ENCODE measurements around the gene PRKG2. TPM values are rescaled to one million over a fixed set of nuclear protein-coding genes. Genes with fewer than 3 reads are reported as not detected.

The PRKG2 gene
- total RNA-seq, 2 experiments from 2014 or later: 1.0 to 1.1 TPM

DNA sequence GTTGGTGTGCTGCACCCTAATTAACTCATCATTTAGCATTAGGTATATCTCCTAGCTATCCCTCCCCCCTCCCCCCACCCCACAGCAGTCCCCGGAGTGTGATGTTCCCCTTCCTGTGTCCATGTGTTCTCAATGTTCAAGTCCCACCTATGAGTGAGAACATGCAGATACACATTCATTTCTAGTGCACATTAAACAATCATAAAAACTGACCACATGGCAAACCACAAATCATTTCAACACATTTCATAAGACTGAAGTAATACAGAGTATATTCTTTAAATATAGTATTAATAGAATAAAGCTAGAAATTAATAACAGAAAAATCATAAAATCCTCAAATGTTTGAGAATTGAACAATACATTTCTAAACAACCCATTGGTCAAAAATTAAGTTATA, 34.1 kb downstream of the PRKG2 start:
- CTCF ChIA-PET (ENCODE audit: unreplicated experiment): no interaction called here
- no peak overlapping the region for H2AFZ ChIP-seq (ENCODE audit: low read length)
- H3K36me3 ChIP-seq (ENCODE audit: insufficient read depth, low read length): no peaks in the 10 kb centered on the region
- DNase-seq (ENCODE audit: low spot score): no peak
- no peak overlapping the region for H3K27ac ChIP-seq (ENCODE audit: low read depth, low read length, poor library complexity, severe bottlenecking)
- no peak overlapping the region for H3K4me2 ChIP-seq (ENCODE audit: low read length)
- intact Hi-C loops (cut with micrococcal nuclease; ENCODE audit: unreplicated experiment): no loop called here
- no TSS peak for BruUV-seq (replicated peaks)
- no peaks in the 10 kb centered on the region for H3K9me2 ChIP-seq (ENCODE audit: insufficient read depth, low read length)
- no peaks in the 10 kb centered on the region for H3K4me1 ChIP-seq (ENCODE audit: insufficient read depth, low read length, poor library complexity, severe bottlenecking)
- no peaks in the 10 kb centered on the region for H3K9me3 ChIP-seq (ENCODE audit: low read length)
- H3K79me2 ChIP-seq (ENCODE audit: insufficient read depth, low read depth, low read length): no peaks in the 10 kb centered on the region
- POLR2A ChIA-PET: interaction anchor here (0.7 kb wide), 1 partner anchor 1134 kb away, joined by 3 read pairs; no protein-coding TSS in a partner anchor
- H4K20me1 ChIP-seq (ENCODE audit: insufficient read depth, low read length): no peaks in the 10 kb centered on the region
- no peak for TF ChIP-seq EZH2phosphoT487 (IDR thresholded peaks at IDR 0.05; ENCODE audit: borderline replicate concordance, low read depth, low read length)
- TF ChIP-seq, protein P1, sequence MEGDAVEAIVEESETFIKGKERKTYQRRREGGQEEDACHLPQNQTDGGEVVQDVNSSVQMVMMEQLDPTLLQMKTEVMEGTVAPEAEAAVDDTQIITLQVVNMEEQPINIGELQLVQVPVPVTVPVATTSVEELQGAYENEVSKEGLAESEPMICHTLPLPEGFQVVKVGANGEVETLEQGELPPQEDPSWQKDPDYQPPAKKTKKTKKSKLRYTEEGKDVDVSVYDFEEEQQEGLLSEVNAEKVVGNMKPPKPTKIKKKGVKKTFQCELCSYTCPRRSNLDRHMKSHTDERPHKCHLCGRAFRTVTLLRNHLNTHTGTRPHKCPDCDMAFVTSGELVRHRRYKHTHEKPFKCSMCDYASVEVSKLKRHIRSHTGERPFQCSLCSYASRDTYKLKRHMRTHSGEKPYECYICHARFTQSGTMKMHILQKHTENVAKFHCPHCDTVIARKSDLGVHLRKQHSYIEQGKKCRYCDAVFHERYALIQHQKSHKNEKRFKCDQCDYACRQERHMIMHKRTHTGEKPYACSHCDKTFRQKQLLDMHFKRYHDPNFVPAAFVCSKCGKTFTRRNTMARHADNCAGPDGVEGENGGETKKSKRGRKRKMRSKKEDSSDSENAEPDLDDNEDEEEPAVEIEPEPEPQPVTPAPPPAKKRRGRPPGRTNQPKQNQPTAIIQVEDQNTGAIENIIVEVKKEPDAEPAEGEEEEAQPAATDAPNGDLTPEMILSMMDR (conservative IDR thresholded peaks at IDR 0.05; ENCODE audit: low read length): no peak
- H3K4me3 ChIP-seq (ENCODE audit: low read depth, low read length, poor library complexity, severe bottlenecking): no peak overlapping the region

DNA sequence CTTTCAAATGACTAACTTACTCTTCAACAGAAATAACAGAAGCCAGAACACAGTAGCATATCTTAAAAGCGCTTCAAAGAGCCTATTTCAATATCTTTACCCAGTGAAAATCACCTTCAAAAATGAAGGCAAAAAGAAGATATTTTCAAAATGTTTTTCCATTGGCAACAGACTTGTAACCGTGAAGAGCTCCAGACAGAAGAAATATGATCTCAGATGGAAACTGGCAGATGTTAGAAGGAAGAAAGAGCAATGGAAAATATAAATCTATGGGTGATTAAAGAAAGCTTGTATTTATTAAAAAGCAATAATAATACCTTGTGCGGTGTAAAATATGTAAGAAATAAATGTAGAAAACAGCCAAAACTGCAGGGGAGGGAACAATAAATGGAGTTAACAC, 35.7 kb downstream of the PRKG2 start:
- Histone ChIP-seq H3K9me2 (ENCODE audit: insufficient read depth, low read length) (no peaks in the 10 kb centered on the region), H2AFZ (ENCODE audit: low read length) (no peak overlapping the region), H3K36me3 (ENCODE audit: insufficient read depth, low read length) (no peaks in the 10 kb centered on the region), H3K79me2 (ENCODE audit: insufficient read depth, low read depth, low read length) (no peaks in the 10 kb centered on the region), H3K9me3 (ENCODE audit: low read length) (no peaks in the 10 kb centered on the region), H3K4me3 (ENCODE audit: low read depth, low read length, poor library complexity, severe bottlenecking) (no peak overlapping the region), H3K4me2 (ENCODE audit: low read length) (no peak overlapping the region), H3K4me1 (ENCODE audit: insufficient read depth, low read length, poor library complexity, severe bottlenecking) (no peaks in the 10 kb centered on the region), H4K20me1 (ENCODE audit: insufficient read depth, low read length) (no peaks in the 10 kb centered on the region), H3K27ac (ENCODE audit: low read depth, low read length, poor library complexity, severe bottlenecking) (no peak overlapping the region)
- ChIA-PET POLR2A (interaction anchor here (0.8 to 2.5 kb wide), 3 partner anchors 11 to 36 kb away, joined by 3 to 14 read pairs (median 4); no protein-coding TSS in a partner anchor), CTCF (ENCODE audit: unreplicated experiment) (no interaction called here)
- intact Hi-C loops (cut with micrococcal nuclease; ENCODE audit: unreplicated experiment): no loop called here
- no TSS peak for BruUV-seq (replicated peaks)
- TF ChIP-seq EZH2phosphoT487 (IDR thresholded peaks at IDR 0.05; ENCODE audit: borderline replicate concordance, low read depth, low read length): no peak
- TF ChIP-seq, protein P1 (conservative IDR thresholded peaks at IDR 0.05; ENCODE audit: low read length): no peak
- no peak for DNase-seq (ENCODE audit: low spot score)

DNA sequence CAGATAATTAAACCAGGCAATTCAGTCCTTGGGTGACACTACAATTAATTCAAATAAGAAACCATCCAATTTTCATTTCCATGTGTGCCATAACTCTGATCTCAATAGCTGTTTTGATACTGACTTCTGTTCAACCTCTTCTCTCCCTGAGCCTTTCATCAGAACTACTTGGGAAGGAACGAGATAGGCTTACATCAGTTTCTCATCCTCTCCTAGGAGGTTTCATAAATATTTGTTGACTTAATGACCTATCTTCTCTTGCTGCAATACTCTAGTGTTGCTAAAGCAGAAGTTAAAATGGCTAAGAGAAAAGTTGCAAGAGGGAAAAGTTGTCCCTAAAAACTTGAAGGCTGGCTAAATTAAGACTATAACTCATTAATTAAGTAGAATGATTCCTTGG, 41.8 kb downstream of the PRKG2 start:
- intact Hi-C loops (cut with micrococcal nuclease; ENCODE audit: unreplicated experiment): no loop called here

More for the DNA sequence above, 41.8 kb downstream of the PRKG2 start:
- TF ChIP-seq, protein P1 (conservative IDR thresholded peaks at IDR 0.05; ENCODE audit: low read length): no peak
- TF ChIP-seq EZH2phosphoT487 (IDR thresholded peaks at IDR 0.05; ENCODE audit: borderline replicate concordance, low read depth, low read length): no peak
- ChIA-PET POLR2A (interaction anchor here (0.6 to 1.5 kb wide), 3 partner anchors 19 to 362 kb away, joined by 3 read pairs; no protein-coding TSS in a partner anchor), CTCF (ENCODE audit: unreplicated experiment) (no interaction called here)
- H3K79me2 ChIP-seq (ENCODE audit: insufficient read depth, low read depth, low read length): no peaks in the 10 kb centered on the region
- no peak for DNase-seq (ENCODE audit: low spot score)
- no peaks in the 10 kb centered on the region for H3K4me1 ChIP-seq (ENCODE audit: insufficient read depth, low read length, poor library complexity, severe bottlenecking)
- H3K4me3 ChIP-seq (ENCODE audit: low read depth, low read length, poor library complexity, severe bottlenecking): no peak overlapping the region
- BruUV-seq (replicated peaks): no TSS peak
- no peaks in the 10 kb centered on the region for H3K36me3 ChIP-seq (ENCODE audit: insufficient read depth, low read length)
- H4K20me1 ChIP-seq (ENCODE audit: insufficient read depth, low read length): no peaks in the 10 kb centered on the region
- H3K9me3 ChIP-seq (ENCODE audit: low read length): no peaks in the 10 kb centered on the region
- H3K27ac ChIP-seq (ENCODE audit: low read depth, low read length, poor library complexity, severe bottlenecking): no peak overlapping the region
- no peak overlapping the region for H2AFZ ChIP-seq (ENCODE audit: low read length)
- no peaks in the 10 kb centered on the region for H3K9me2 ChIP-seq (ENCODE audit: insufficient read depth, low read length)
- no peak overlapping the region for H3K4me2 ChIP-seq (ENCODE audit: low read length)

All from OCI-LY7 (cell line).